Activated CD4-positive, alpha-beta T cell treated with anti-CD3 and anti-CD28 coated beads, Interleukin-2, Interleukin-6, amounts not matched to agents 100 ng/mL and 50 ng/mL, durations not matched to agents 16 hours and 8 hours (primary cell): Measurements from ENCODE around the gene CHN2.
"Not testable (repeated sequence)": the region's sequence is repeated elsewhere in the genome, so short reads cannot be mapped to it uniquely, and the experiment has no call there.

Source experiments
- DNase-seq: peaks from one replicate; pipeline ENCODE4 v3.0.0-alpha.2; 2020

Gene CHN2

GRCh38 chr7:29511337-29511736, 316.8 kb downstream of the CHN2 start:
- no peak for DNase-seq

GRCh38 chr7:29511851-29512250, 317.3 kb downstream of the CHN2 start:
- DNase-seq, result no peak

- no peak for DNase-seq
Observed at GRCh38 chr7:29516491-29516890, 321.9 kb downstream of the CHN2 start.

GRCh38 chr7:29518616-29519015, 324.0 kb downstream of the CHN2 start:
- no peak for DNase-seq

- DNase-seq, result no peak
Observed at GRCh38 chr7:29523728-29524127, 329.2 kb downstream of the CHN2 start.

- no peak for DNase-seq
Observed at GRCh38 chr7:29527505-29528108, 333.0 kb downstream of the CHN2 start.

- not testable (repeated sequence) for DNase-seq
Observed at GRCh38 chr7:29528526-29528925, 334.0 kb downstream of the CHN2 start.
